ENCODE results near the gene RXRA. TPM values are rescaled to one million over a fixed set of nuclear protein-coding genes. Genes with fewer than 3 reads are reported as not detected.

The RXRA gene
- total RNA-seq, 1 donor from 2014 or later, result 6.6 TPM

DNA sequence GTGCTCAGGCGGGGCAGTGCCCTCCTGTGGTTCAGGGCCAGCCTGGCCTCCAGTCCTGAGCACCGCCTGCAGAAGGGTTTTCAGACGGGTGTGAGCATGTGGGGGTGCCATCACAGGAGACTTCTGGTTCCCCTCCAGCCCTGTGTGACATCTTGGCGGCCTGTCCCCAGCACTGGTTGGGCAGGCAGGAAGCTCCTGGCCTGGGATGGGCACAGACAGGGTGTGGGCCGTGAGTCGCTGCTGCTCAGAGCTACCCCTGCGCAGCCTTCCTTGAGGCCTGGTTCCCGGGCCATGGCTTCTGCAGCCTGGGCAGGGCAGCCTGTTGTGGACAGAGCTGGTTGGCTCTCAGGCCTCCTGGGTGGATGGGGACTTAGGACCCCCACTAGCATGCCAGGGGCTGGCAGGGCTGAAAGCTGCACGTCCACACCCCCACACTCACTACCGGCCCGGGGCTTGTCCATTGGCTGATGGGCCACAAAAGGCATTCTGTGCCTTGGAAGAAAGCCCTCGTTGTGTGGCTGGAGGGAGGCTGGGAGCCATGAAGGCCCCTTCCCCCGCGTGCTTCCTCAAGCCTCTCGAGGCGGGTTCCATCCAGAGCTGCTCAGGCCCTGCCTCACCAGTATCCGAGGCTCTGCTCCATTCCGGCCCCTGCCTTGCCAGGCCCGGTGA is 58.7 kb downstream of the RXRA start:
- peak; percentile 70 for DNase-seq

DNA sequence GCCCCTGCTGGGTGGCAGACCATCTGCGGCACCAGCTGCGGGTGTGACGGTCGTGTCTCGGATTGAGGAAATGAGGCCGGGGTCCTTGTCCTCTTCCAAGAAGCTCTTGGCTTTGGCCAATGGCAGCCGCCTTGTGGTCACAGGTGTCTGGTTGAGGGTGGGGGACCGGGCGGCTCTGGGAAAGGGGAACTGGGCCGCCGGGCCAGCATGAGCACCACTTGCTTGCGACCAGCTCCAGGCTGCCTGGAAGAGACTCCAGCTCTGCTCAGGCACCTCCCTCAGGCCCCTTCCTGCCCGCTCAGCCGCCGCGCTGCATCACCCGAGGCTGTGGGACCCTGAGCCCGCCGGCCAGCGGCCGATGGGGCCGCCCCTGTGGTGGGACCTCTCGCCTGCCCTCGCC is 59.7 kb downstream of the RXRA start:
- no peak for DNase-seq

DNA sequence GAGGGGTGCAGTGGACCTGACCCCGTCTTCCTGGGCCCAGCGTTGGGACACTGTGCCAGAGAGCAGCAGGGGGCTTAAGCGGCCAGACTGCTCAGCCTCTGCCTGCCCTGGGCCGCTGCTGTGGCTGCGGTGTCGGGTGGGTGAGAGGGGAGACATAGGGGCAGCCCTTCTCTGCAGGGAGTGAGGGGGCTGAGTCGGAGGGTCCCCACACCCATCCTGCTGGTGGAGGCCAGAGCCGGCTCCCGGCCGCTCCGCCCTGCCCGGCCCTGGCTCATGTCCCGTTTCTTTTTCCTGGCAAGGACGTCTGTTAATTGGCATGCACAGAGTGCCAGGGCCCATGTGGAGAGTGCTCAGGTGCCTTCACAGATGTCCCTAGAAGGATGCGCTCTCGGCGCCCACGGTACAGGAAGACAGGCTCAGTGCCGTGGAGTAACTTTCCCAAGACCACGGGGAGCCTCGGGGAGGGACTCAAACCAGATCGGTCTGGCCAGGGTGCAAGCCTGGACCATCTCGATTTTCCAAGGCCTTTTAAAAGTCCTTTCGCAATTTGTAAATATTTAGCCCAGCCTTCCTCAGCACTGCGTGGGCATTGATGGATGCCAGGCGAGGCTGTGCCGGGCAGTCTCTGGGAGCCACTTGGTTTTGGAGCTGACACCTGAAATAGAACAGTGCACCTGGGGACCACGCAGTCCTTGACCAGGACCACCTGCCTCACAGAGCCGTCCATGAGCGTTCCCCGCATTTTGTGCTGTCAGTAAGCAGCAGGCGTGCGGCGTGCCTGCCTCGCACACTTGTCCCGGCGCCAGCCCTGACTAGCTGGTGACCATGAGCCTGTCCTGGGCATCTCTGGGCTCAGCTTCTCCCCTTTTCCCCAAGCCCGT is 60.9 kb downstream of the RXRA start:
- no peak for DNase-seq

- DNase-seq, result no peak
Observed at GRCh38 chr9:134388289-134388808, 62.1 kb downstream of the RXRA start.

GRCh38 chr9:134388976-134389375 is 62.7 kb downstream of the RXRA start:
- no peak for DNase-seq

GRCh38 chr9:134389642-134390041 is 63.4 kb downstream of the RXRA start:
- DNase-seq, result no peak

- no peak for DNase-seq
Observed at GRCh38 chr9:134390537-134390936, 64.3 kb downstream of the RXRA start.

DNA sequence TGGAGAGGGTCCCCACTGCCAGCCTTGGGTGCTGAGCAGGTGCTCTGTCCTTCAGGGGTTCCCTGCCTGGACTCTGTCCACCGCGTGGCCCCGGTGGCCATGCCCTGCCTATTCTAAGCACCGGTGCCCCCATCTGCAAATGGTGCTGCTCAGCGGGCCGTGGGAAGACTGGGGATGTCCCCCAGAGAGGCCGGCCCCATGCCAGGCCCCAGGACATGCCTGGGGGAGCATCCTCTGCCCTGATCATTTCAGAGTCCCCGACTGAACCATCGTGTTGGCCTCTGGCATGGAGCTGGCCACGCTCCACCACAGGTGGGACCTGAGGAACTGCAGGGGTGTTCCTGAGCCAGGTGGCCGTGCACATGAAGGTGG is 64.7 kb downstream of the RXRA start:
- DNase-seq, result no peak

DNA sequence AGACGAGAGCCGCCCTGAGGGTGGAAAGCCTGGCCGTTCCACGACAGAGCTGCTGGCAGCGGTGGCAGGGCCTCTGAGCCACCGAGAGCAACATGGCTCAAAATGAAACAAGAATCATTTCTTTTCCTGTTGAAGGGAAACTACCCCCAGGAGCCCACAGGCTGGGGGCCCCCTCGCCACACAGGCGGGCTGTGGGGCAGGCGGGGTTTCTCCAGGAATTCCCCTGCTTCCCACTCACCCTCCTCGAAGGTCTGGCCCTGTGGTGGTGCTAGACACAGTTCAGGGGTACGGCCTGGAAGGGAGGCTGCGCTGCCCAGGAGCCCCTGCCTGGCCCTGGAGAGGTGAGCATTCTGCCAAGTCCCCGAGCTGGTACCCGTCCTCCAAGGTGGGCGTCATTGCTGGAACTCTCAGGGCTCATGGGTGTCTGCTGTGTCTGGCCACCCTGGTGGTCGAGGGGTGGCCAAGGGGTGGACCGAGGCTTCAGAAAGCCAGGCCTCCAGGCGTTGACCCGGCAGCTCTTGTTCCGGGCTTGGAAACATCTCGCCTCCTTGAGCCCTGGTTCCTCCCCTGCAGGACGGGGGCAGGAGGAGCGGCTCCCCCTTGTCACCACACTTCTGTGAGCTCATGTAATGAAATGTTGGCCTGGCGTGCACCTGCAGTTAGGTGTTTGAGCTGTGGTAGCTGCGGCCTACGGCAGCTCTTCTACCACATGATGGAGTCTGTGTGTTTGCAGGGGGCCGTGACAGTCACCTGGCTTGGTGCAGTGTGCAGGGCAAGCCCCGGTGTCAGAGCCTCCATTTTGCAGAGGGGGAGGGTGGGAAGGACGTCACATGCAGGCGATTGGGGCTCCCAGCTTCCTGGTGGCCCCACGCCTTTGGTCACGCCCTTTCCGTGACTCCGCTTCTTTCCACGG is 65.3 kb downstream of the RXRA start:
- no peak for DNase-seq

DNA sequence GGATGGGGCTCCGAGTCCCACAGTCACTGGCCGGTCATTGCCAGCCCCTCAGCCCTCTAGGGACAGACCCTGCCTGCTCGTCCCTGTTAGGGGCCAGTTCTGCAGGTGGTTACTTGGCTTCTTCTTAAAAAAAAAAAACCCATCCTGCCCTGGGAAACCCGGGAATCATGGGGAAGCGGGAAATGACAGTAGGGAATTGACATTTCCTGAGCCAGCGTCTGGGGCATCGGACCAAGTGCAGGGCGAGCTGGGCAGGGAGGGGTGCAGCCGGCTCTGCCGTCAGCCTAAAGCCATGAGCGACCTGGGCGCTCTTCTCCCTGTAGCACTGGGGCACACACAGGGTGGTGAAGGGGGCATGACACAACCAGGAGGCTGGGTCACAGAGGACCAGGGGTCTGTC is 66.6 kb downstream of the RXRA start:
- DNase-seq, result no peak

DNA sequence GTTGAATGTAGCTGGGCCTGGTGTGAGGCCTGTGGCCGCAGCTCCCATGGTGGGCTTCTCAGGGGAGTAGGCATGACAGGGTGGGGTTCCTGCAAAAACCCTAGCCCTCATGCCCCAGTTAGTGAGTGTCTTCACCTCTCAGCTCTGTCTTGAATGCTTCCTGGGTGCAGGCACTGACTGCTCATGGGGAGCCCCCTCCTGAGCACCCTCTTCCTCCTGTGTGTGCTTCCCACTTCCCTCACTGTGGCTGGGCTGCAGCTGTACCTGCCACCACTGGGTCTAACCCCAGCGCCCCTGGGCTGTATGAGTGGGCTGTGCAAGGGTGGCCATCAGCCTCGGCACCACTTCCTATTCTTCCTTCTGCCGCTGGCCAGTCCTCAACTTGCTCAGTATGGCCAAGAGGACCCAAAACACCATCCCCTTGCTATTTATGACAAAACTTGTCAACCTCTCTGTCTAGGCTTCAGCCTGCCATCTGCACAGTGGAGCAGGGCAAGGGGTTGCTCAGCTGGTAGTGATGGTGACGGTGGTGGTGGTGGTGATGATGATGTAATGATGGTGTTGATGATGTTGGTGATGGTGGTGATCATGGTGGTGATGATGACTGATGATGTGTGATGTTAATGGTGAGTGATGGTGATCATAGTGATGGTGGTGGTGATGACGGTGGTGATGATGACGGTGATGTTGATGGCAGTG is 67.5 kb downstream of the RXRA start:
- DNase-seq, result no peak

GRCh38 chr9:134395002-134395517 is 68.8 kb downstream of the RXRA start:
- DNase-seq, result no peak

GRCh38 chr9:134395737-134396257 is 69.5 kb downstream of the RXRA start:
- DNase-seq, result no peak

GRCh38 chr9:134396258-134396742 is 70.0 kb downstream of the RXRA start:
- no peak for DNase-seq

DNA sequence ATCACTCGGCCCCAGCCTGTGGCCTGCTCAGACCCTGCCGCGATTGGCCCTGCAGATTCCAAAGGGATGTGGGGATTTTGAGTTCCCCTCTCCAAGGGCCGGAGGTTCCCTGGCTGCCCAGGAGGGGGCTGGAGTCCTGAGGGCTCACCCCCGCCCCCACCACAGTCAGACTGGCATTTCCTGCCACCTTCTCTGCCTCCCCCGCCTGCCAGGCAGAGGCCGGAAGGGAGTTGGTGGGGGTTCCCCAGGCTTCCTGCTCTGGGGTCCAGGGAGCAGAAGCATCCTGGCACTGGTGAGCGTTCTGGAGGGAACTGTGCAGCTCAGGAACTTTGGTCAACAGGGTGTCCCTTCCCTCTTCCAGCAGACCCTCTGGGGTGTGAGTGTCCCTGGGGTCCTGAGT is 70.6 kb downstream of the RXRA start:
- DNase-seq, result no peak

DNA sequence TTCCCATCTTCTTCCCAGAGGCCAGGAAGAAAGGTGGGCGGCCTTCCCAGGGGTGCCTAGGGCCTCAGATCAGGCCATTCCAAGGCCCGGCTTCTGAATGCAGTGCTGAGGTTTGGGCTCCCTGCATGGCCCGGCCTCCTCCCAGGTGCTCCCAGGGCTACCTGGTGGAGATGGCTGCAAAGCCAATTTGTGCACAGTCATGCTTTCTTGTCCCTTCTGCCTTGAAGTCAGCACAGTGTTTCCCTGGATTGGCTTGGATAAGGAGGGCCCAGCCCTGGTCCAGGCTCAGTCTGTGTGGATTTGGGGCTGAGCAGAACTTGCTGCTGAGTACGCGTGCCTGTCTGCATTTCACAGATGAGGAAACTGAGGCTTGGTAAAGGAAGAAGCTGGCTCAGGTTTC is 72.5 kb downstream of the RXRA start:
- DNase-seq, result no peak

DNA sequence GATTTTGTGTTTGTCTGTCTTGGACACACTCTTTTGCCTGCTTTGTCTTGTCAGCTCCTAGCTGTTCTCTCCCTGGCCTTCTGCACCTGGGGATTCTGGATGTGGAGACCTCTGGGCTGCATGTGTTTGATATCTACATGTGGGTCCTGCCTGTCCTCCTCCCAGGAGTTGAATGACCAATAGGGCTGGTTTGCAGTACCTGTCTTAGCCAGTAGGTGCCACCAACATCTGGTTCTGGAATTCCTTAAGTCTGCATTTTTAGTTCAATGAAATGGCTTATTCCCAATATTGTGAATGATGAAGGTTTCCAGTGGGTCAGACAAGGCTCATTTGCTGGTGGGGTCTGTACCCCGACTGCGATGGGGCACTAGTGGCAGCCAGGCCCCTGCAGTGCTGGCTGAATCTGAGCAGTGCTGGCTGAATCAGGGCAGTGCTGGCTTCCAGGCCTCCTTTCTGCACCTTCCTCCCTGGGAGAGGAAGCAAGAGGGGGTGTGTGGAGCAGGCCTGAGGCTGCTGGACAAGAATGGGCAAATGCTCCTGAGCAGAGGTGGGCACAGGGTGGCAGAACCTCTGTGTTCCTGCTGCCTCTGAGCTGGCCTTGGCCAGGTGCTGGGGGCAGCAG is 73.3 kb downstream of the RXRA start:
- DNase-seq, result no peak

- no peak for DNase-seq
Observed at GRCh38 chr9:134400283-134400682, 74.0 kb downstream of the RXRA start.

DNA sequence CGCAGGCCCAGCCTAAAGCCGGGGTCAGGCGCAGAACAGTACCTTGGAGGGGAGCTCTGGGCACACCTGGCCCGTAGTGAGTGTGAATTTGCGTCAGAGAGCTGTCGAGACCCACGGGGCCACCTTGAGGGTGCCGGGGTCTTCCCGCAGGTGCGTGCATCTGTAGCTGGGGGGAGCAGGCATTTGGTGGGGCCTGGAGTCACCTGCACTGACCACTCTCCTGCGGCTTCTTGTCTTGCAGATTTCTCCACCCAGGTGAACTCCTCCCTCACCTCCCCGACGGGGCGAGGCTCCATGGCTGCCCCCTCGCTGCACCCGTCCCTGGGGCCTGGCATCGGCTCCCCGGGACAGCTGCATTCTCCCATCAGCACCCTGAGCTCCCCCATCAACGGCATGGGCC is 75.1 kb downstream of the RXRA start:
- DNase-seq, result no peak

GRCh38 chr9:134402182-134402581 is 75.9 kb downstream of the RXRA start:
- DNase-seq, result no peak

GRCh38 chr9:134403292-134403681 is 77.0 kb downstream of the RXRA start:
- DNase-seq, result no peak
